Right ventricle myocardium superior (tissue), 1 donor: ENCODE measurements around the gene TRANK1. TPM values are rescaled to one million over a fixed set of nuclear protein-coding genes. Genes with fewer than 3 reads are reported as not detected.

Experiments
- ATAC-seq: fragments of 200-7000 bp; cut with Tn5 transposase; one replicate; pipeline ENCODE4 v1.9.1; 2020; ENCODE audit warnings: mild to moderate bottlenecking; ENCODE audit not compliant: poor library complexity
- DNase-seq: peaks from one replicate; pipeline ENCODE4 v3.0.0-alpha.2; 2020
- intact Hi-C: fragments of 100-400 bp; cut with DNase I; formaldehyde crosslinking; loops from one replicate; pipeline ENCODE4 v1.11.2; 2022
- total RNA-seq: library from RNA; stranded (reverse); fragmentation: NEBNext Ultra II Directional; extraction: Animal tissue kit (Norgen Biotek cat#: 25700); gene quantifications from one replicate; pipeline ENCODE4 v1.2.1, GENCODE V29; 2021
- donor health status: DM: no; HTN: yes; CAD: no; lungs with severe emphysema.

The TRANK1 gene
- total RNA-seq, 1 donor from 2014 or later: 3.4 TPM

GRCh38 chr3:36871379-36872126 is 73.3 kb downstream of the TRANK1 start:
- intact Hi-C loops: loop anchor here (2.0 kb wide), 1 partner anchor 143 kb away; no protein-coding TSS in a partner anchor
- no peak for ATAC-seq
- no peak for DNase-seq

- intact Hi-C loops: no loop called here
- DNase-seq (no peak), ATAC-seq (peak; percentile 85)
These were observed 76.0 kb downstream of the TRANK1 start for GRCh38 chr3:36868614-36869436.

- no peak for DNase-seq
- no peak for ATAC-seq
- intact Hi-C loops: no loop called here
These were observed 77.0 kb downstream of the TRANK1 start for GRCh38 chr3:36867810-36868209.

- DNase-seq: no peak
- ATAC-seq: no peak
- intact Hi-C loops: no loop called here
These were observed 78.5 kb downstream of the TRANK1 start for GRCh38 chr3:36866368-36866767.

GRCh38 chr3:36864180-36865053 is 80.4 kb downstream of the TRANK1 start:
- ATAC-seq: no peak
- intact Hi-C loops: no loop called here
- no peak for DNase-seq

- intact Hi-C loops: no loop called here
- DNase-seq: no peak
- no peak for ATAC-seq
These were observed 82.6 kb downstream of the TRANK1 start for GRCh38 chr3:36862076-36862755.

GRCh38 chr3:36859494-36859893 is 85.4 kb downstream of the TRANK1 start:
- ATAC-seq (no peak), DNase-seq (no peak)
- intact Hi-C loops: no loop called here

GRCh38 chr3:36852071-36852470 is 92.8 kb downstream of the TRANK1 start:
- intact Hi-C loops: no loop called here
- no peak for DNase-seq
- no peak for ATAC-seq

- DNase-seq (no peak), ATAC-seq (no peak)
- intact Hi-C loops: no loop called here
These were observed 94.1 kb downstream of the TRANK1 start for GRCh38 chr3:36850743-36851142.

- DNase-seq (no peak), ATAC-seq (no peak)
- intact Hi-C loops: no loop called here
These were observed 98.4 kb downstream of the TRANK1 start for GRCh38 chr3:36846406-36846805.

GRCh38 chr3:36843065-36844051 is 101.5 kb downstream of the TRANK1 start:
- ATAC-seq: peak; percentile 52
- no peak for DNase-seq
- intact Hi-C loops: no loop called here

- intact Hi-C loops: no loop called here
- DNase-seq (no peak), ATAC-seq (no peak)
These were observed 102.6 kb downstream of the TRANK1 start for GRCh38 chr3:36842275-36842674.

- ATAC-seq (no peak), DNase-seq (peak; percentile 64)
- intact Hi-C loops: no loop called here
These were observed 104.4 kb downstream of the TRANK1 start for GRCh38 chr3:36840453-36840921.

GRCh38 chr3:36837089-36837488 is 107.8 kb downstream of the TRANK1 start:
- ATAC-seq (no peak), DNase-seq (no peak)
- intact Hi-C loops: no loop called here

GRCh38 chr3:36833160-36833814 is 111.6 kb downstream of the TRANK1 start:
- intact Hi-C loops: no loop called here
- no peak for DNase-seq
- no peak for ATAC-seq

GRCh38 chr3:36832406-36832805 is 112.4 kb downstream of the TRANK1 start:
- no peak for DNase-seq
- no peak for ATAC-seq
- intact Hi-C loops: no loop called here

GRCh38 chr3:36827133-36827532 is 117.7 kb downstream of the TRANK1 start:
- intact Hi-C loops: no loop called here
- no peak for ATAC-seq

More at GRCh38 chr3:36827133-36827532, 117.7 kb downstream of the TRANK1 start:
- no peak for DNase-seq
